Endothelial cell of umbilical vein (primary cell): ENCODE measurements around the gene SLC1A1. TPM values are rescaled to one million over a fixed set of nuclear protein-coding genes. Genes with fewer than 3 reads are reported as not detected.

Experiments used
- BruUV-seq: library from RNA; stranded (reverse); fragments of 400-500 nt; replicated peaks from 2 replicates; lab custom pipeline; 2021; lab: Mats Ljungman, UMichigan
- CTCF ChIA-PET: fragments of 300-600, 350-600 bp; sonication (Branson Sonifier 250); formaldehyde crosslinking; loops from one replicate; lab custom pipeline; 2021; ENCODE audit warnings: antibody characterized with exemption, inconsistent platforms; lab: Charles Lee
- POLR2A ChIA-PET: fragments of 300-600, 350-600 bp; sonication (Branson Sonifier 250); formaldehyde crosslinking; loops from one replicate; lab custom pipeline; 2021; ENCODE audit warnings: antibody characterized with exemption, inconsistent platforms; lab: Charles Lee
- DNase-seq: peaks from one replicate; pipeline ENCODE4 v3.0.0-alpha.2; 2011; ENCODE audit warnings: low read depth, low spot score
- FAIRE-seq: peaks from 2 replicates; lab custom pipeline; 2011; peaks lifted over from hg19 to GRCh38; lab: Jason Lieb, UNC
- H2AFZ ChIP-seq: 2 replicates; pipeline ENCODE4 v1.6.0; 2012; ENCODE audit warnings: low read depth, low read length, control low read depth, inconsistent platforms
- H3K27ac ChIP-seq: 2 replicates; pipeline ENCODE4 v1.5.1; 2011; ENCODE audit warnings: low read depth, mild to moderate bottlenecking, control low read depth, low read length, moderate library complexity; ENCODE audit not compliant: insufficient read depth
- H3K27me3 ChIP-seq, 2 experiments: 2 replicates each; pipeline versions ENCODE4 v1.6.0 to v1.6.1; 2011; ENCODE audit warnings: low read length in 2 of 2, mixed read lengths in 1 of 2; ENCODE audit not compliant: control insufficient read depth in 2 of 2, insufficient read depth in 2 of 2
- H3K36me3 ChIP-seq, 2 experiments: 2 replicates in 1 of 2; 3 replicates in 1 of 2; pipeline ENCODE4 v1.5.1; 2011; ENCODE audit warnings: low read length in 2 of 2, mild to moderate bottlenecking in 1 of 2, moderate library complexity in 1 of 2; ENCODE audit not compliant: control insufficient read depth in 2 of 2, insufficient read depth in 2 of 2; ENCODE audit errors: extremely low read depth in 1 of 2
- H3K4me1 ChIP-seq: 3 replicates; pipeline ENCODE4 v1.5.1; 2011; ENCODE audit warnings: mild to moderate bottlenecking, low read length; ENCODE audit not compliant: control insufficient read depth, insufficient read depth; ENCODE audit errors: extremely low read depth
- H3K4me2 ChIP-seq: 2 replicates; pipeline ENCODE4 v1.6.1; 2011; ENCODE audit warnings: low read length, control low read depth, mixed read lengths; ENCODE audit not compliant: insufficient read depth
- H3K4me3 ChIP-seq, 3 experiments: fragments of 200-600 bp in 1 of 3; sonication (generic), shearing (Covaris generic) in 1 of 3; replicated peaks in 1 of 3; 2 replicates each; pipeline ENCODE4 v1.5.1; 2011 to 2016; ENCODE audit warnings: control low read depth in 3 of 3, low read length in 3 of 3, mild to moderate bottlenecking in 2 of 3, inconsistent platforms in 1 of 3, low read depth in 1 of 3, moderate library complexity in 1 of 3; ENCODE audit not compliant: insufficient read depth in 1 of 3
- H3K79me2 ChIP-seq: 2 replicates; pipeline ENCODE4 v1.6.0; 2012; ENCODE audit warnings: low read length, inconsistent platforms; ENCODE audit not compliant: control insufficient read depth, insufficient read depth
- H3K9ac ChIP-seq: replicated peaks from 2 replicates; pipeline ENCODE3; 2011; ENCODE audit warnings: low read length, control low read depth; ENCODE audit not compliant: insufficient read depth; ENCODE audit errors: extremely low read depth
- H3K9me1 ChIP-seq: replicated peaks from 3 replicates; pipeline ENCODE4 v1.6.0; 2011; ENCODE audit warnings: mild to moderate bottlenecking, low read length; ENCODE audit not compliant: control insufficient read depth, insufficient read depth; ENCODE audit errors: extremely low read depth
- H3K9me3 ChIP-seq: replicated peaks from 2 replicates; pipeline ENCODE4 v1.5.1; 2012; ENCODE audit warnings: low read length, inconsistent platforms; ENCODE audit not compliant: control insufficient read depth, insufficient read depth
- H4K20me1 ChIP-seq: replicated peaks from 2 replicates; pipeline ENCODE3; 2011; ENCODE audit warnings: mild to moderate bottlenecking, low read length; ENCODE audit not compliant: control insufficient read depth, insufficient read depth; ENCODE audit errors: extremely low read depth
- CTCF ChIP-seq, 2 donors: IDR thresholded peaks; 1 replicate in 1 of 2; 2 replicates in 1 of 2; pipeline ENCODE4 v1.5.1; 2011; ENCODE audit warnings: low read length in 2 of 2, mild to moderate bottlenecking in 2 of 2, moderate library complexity in 2 of 2, control low read depth in 1 of 2, inconsistent platforms in 1 of 2, low read depth in 1 of 2; ENCODE audit not compliant: insufficient read depth in 1 of 2; ENCODE audit errors: extremely low read depth in 1 of 2
- EZH2 ChIP-seq: IDR thresholded peaks from 2 replicates; pipeline ENCODE4 v1.6.1; 2012; ENCODE audit warnings: borderline replicate concordance, low read depth, mild to moderate bottlenecking, moderate library complexity, low read length, inconsistent platforms; ENCODE audit not compliant: severe bottlenecking
- FOS ChIP-seq: IDR thresholded peaks from 2 replicates; pipeline ENCODE4 v1.6.1; 2011; ENCODE audit warnings: mild to moderate bottlenecking, low read length, moderate library complexity, borderline replicate concordance; ENCODE audit not compliant: insufficient read depth
- GATA2 ChIP-seq: IDR thresholded peaks from 2 replicates; pipeline ENCODE4 v1.7.0; 2011; ENCODE audit warnings: low read depth, mild to moderate bottlenecking, moderate library complexity, mixed read lengths, low read length; ENCODE audit not compliant: insufficient read length, insufficient read depth
- JUN ChIP-seq: IDR thresholded peaks from 2 replicates; pipeline ENCODE4 v1.6.1; 2011; ENCODE audit warnings: borderline replicate concordance, low read depth; ENCODE audit not compliant: insufficient read length, insufficient read depth
- MYC ChIP-seq: IDR thresholded peaks from one replicate; pipeline ENCODE4 v1.6.1; 2011; ENCODE audit warnings: mild to moderate bottlenecking, low read depth, low read length
- POLR2A ChIP-seq: IDR thresholded peaks from 2 replicates; pipeline ENCODE4 v1.6.1; 2012; ENCODE audit warnings: low read depth, mild to moderate bottlenecking, control low read depth, low read length
- POLR2AphosphoS5 ChIP-seq: IDR thresholded peaks from 2 replicates; pipeline ENCODE4 v1.6.1; 2012; ENCODE audit warnings: low read depth, mild to moderate bottlenecking, control low read depth, low read length, moderate library complexity; ENCODE audit not compliant: insufficient read depth
- dilution Hi-C: fragments of 300-500 bp; cut with MboI; formaldehyde crosslinking; loops from one replicate; pipeline ENCODE4 v1.15.0; 2019; ENCODE audit warnings: low sequenced_read_pairs; ENCODE audit not compliant: extremely low pct_ligation_motif_present
- intact Hi-C: fragments of 100-400 bp; cut with micrococcal nuclease; formaldehyde crosslinking; loops from one replicate; pipeline ENCODE4 v1.10.0; 2022
- polyA plus RNA-seq, 4 experiments: library from polyadenylated mRNA; depleted of rRNA in 3 of 4; stranded (reverse) in 3 of 4; unstranded in 1 of 4; fragments of >200 nt; gene quantifications; 2 replicates each; pipeline versions ENCODE4 v1.2.1 to v1.2.3, GENCODE V29; 2011 to 2012; ENCODE audit warnings: missing spikeins in 1 of 4
- total RNA-seq: library from RNA; stranded (reverse); gene quantifications from 2 replicates; pipeline ENCODE4 v1.2.3, GENCODE V29; 2021
- TF ChIP-seq, protein P1 (sequence below): IDR thresholded peaks from 2 replicates; pipeline ENCODE4 v1.6.1; 2011; ENCODE audit not compliant: insufficient read depth, insufficient read length

The SLC1A1 gene
- total and polyA plus RNA-seq, 2 donors (not counting 3 experiments of a cell fraction or from before 2014, with no cell fraction given) = 5.8 to 8.3 TPM

GRCh38 chr9:4579001-4579400, 88.7 kb downstream of the SLC1A1 start:
- no peak overlapping the region for H3K27ac ChIP-seq
- intact Hi-C loops (no loop called here), dilution Hi-C loops (no loop called here)
- H3K27me3 ChIP-seq = no peaks in the 10 kb centered on the region
- no peak overlapping the region for H3K4me2 ChIP-seq
- ChIA-PET CTCF (no interaction called here), POLR2A (no interaction called here)
- no peaks in the 10 kb centered on the region for H3K9me3 ChIP-seq
- H3K9ac ChIP-seq = no peak overlapping the region
- H4K20me1 ChIP-seq = no peaks in the 10 kb centered on the region
- DNase-seq = no peak
- no peaks in the 10 kb centered on the region for H3K4me1 ChIP-seq
- no peak for TF ChIP-seq MYC
- no peak for TF ChIP-seq CTCF (IDR thresholded peaks at IDR 0.05; ENCODE audit: extremely low read depth in 1 of 2, insufficient read depth in 1 of 2, low read depth in 1 of 2, low read length in 2 of 2)
- no peak for TF ChIP-seq POLR2A
- TF ChIP-seq FOS = no peak
- no peak for TF ChIP-seq JUN
- TF ChIP-seq, protein P1, sequence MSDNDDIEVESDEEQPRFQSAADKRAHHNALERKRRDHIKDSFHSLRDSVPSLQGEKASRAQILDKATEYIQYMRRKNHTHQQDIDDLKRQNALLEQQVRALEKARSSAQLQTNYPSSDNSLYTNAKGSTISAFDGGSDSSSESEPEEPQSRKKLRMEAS = no peak
- no peak for TF ChIP-seq EZH2
- no peak for TF ChIP-seq POLR2AphosphoS5
- no peak for TF ChIP-seq GATA2
- no peaks in the 10 kb centered on the region for H3K79me2 ChIP-seq
- no TSS peak for BruUV-seq
- H3K36me3 ChIP-seq = peaks cover 3 to 6% of the 10 kb centered on the region in 2 experiments
- no peak overlapping the region for H3K4me3 ChIP-seq
- no peak overlapping the region for H2AFZ ChIP-seq
- no peaks in the 10 kb centered on the region for H3K9me1 ChIP-seq
- no peak for FAIRE-seq
